Stimulated activated CD4-positive, alpha-beta T cell treated with anti-CD3 and anti-CD28 coated beads, Interleukin-2, amount 100 ng/mL, for 48 hours (primary cell): ENCODE measurements around the gene AMACR.
A peak's percentile ranks its signal among the peaks of the same experiment; 100 is the strongest.
"Not testable (repeated sequence)": the region's sequence is repeated elsewhere in the genome, so short reads cannot be mapped to it uniquely, and the experiment has no call there.

Experiments used
- DNase-seq, 2 donors: peaks; one replicate each; pipeline ENCODE4 v3.0.0-alpha.2; 2020

AMACR gene

GRCh38 chr5:34035756-34036155 lies 27.9 kb upstream of the AMACR start:
- no peak for DNase-seq

GRCh38 chr5:34034534-34035327 lies 26.9 kb upstream of the AMACR start:
- no peak for DNase-seq

GRCh38 chr5:34031966-34032365 lies 24.1 kb upstream of the AMACR start:
- DNase-seq: no peak

- DNase-seq: no peak
Measured at GRCh38 chr5:34031117-34031516, 23.3 kb upstream of the AMACR start.

- not testable (repeated sequence) for DNase-seq
Measured at GRCh38 chr5:34030585-34030984, 22.7 kb upstream of the AMACR start.

- DNase-seq: no peak
Measured at GRCh38 chr5:34030048-34030447, 22.2 kb upstream of the AMACR start.

GRCh38 chr5:34028349-34028748 lies 20.5 kb upstream of the AMACR start:
- no peak for DNase-seq

GRCh38 chr5:34026089-34026761 lies 18.4 kb upstream of the AMACR start:
- no peak for DNase-seq

- DNase-seq: peak in 1 of 2 donors; percentile 32
Measured at GRCh38 chr5:34022121-34022705, 14.4 kb upstream of the AMACR start.

GRCh38 chr5:34021334-34021733 lies 13.5 kb upstream of the AMACR start:
- no peak for DNase-seq

GRCh38 chr5:34020726-34021125 lies 12.9 kb upstream of the AMACR start:
- no peak for DNase-seq

GRCh38 chr5:34017254-34017653 lies 9.4 kb upstream of the AMACR start:
- DNase-seq: no peak

GRCh38 chr5:34016750-34017149 lies 8.9 kb upstream of the AMACR start:
- DNase-seq: no peak

- no peak for DNase-seq
Measured at GRCh38 chr5:34016222-34016621, 8.4 kb upstream of the AMACR start.

- DNase-seq: no peak
Measured at GRCh38 chr5:34015120-34015822, 7.4 kb upstream of the AMACR start.

- no peak for DNase-seq
Measured at GRCh38 chr5:34014626-34015025, 6.8 kb upstream of the AMACR start.

GRCh38 chr5:34013547-34013946 lies 5.7 kb upstream of the AMACR start:
- DNase-seq: no peak

GRCh38 chr5:34012791-34013190 lies 4.9 kb upstream of the AMACR start:
- no peak for DNase-seq

GRCh38 chr5:34011536-34011935 lies 3.7 kb upstream of the AMACR start:
- DNase-seq: no peak

GRCh38 chr5:34010146-34010545 lies 2.3 kb upstream of the AMACR start:
- not testable (repeated sequence) for DNase-seq

GRCh38 chr5:34009610-34010009 lies 1.8 kb upstream of the AMACR start:
- DNase-seq: no peak

- no peak for DNase-seq
Measured at GRCh38 chr5:34008802-34009201, 952 bp upstream of the AMACR start.

GRCh38 chr5:34007201-34007620 lies 639 bp downstream of the AMACR start:
- no peak for DNase-seq
